A549 (cell line): ENCODE measurements around the gene NAV2.

ENCODE experiments used
- BHLHE40 ChIP-seq: IDR thresholded peaks from 2 replicates; pipeline ENCODE4 v1.6.1; 2012; ENCODE audit warnings: low read depth, low read length, inconsistent platforms
- EP300 ChIP-seq, 2 experiments: fragments of >200 bp; sonication (Bioruptor Twin); formaldehyde crosslinking; IDR thresholded peaks; 2 replicates in 1 of 2; 3 replicates in 1 of 2; pipeline ENCODE4 v1.6.1; 2016 to 2017
- JUN ChIP-seq, 2 experiments: fragments of >200 bp; sonication (Bioruptor Twin); formaldehyde crosslinking; IDR thresholded peaks; 2 replicates in 1 of 2; 3 replicates in 1 of 2; pipeline ENCODE4 v1.6.1; 2016 to 2017
- KDM1A ChIP-seq: fragments of 200-600 bp; sonication (generic); IDR thresholded peaks from 2 replicates; pipeline ENCODE4 v1.6.1; 2016; ENCODE audit warnings: low read depth, mild to moderate bottlenecking
- MAX ChIP-seq: IDR thresholded peaks from 2 replicates; pipeline ENCODE4 v1.6.1; 2012
- MYC ChIP-seq: IDR thresholded peaks from 2 replicates; pipeline ENCODE4 v1.6.1; 2012; ENCODE audit warnings: mild to moderate bottlenecking, inconsistent platforms, low read length, improper control_type of control experiment, borderline replicate concordance
- POLR2A ChIP-seq: IDR thresholded peaks from 2 replicates; pipeline ENCODE4 v1.6.1; 2012; ENCODE audit warnings: mild to moderate bottlenecking, low read length
- POLR2AphosphoS2 ChIP-seq: conservative IDR thresholded peaks from 2 replicates; pipeline ENCODE4 v1.6.1; 2012; ENCODE audit warnings: low read length, improper control_type of control experiment, inconsistent platforms
- TFCP2L1 ChIP-seq: fragments of 250-450 bp; sonication (Bioruptor Pico); IDR thresholded peaks from 2 replicates; pipeline ENCODE4 v1.5.0; 2021; ENCODE audit warnings: mild to moderate bottlenecking
- TP53 ChIP-seq: fragments of 250-450 bp; sonication (Bioruptor Pico); IDR thresholded peaks from 2 replicates; pipeline ENCODE4 v1.5.0; 2021; ENCODE audit warnings: mild to moderate bottlenecking, moderate library complexity
- TF ChIP-seq, protein P1 (sequence below): fragments of >200 bp; sonication (Bioruptor Twin); formaldehyde crosslinking; IDR thresholded peaks from 3 replicates; pipeline ENCODE4 v1.5.1; 2016

DNA sequence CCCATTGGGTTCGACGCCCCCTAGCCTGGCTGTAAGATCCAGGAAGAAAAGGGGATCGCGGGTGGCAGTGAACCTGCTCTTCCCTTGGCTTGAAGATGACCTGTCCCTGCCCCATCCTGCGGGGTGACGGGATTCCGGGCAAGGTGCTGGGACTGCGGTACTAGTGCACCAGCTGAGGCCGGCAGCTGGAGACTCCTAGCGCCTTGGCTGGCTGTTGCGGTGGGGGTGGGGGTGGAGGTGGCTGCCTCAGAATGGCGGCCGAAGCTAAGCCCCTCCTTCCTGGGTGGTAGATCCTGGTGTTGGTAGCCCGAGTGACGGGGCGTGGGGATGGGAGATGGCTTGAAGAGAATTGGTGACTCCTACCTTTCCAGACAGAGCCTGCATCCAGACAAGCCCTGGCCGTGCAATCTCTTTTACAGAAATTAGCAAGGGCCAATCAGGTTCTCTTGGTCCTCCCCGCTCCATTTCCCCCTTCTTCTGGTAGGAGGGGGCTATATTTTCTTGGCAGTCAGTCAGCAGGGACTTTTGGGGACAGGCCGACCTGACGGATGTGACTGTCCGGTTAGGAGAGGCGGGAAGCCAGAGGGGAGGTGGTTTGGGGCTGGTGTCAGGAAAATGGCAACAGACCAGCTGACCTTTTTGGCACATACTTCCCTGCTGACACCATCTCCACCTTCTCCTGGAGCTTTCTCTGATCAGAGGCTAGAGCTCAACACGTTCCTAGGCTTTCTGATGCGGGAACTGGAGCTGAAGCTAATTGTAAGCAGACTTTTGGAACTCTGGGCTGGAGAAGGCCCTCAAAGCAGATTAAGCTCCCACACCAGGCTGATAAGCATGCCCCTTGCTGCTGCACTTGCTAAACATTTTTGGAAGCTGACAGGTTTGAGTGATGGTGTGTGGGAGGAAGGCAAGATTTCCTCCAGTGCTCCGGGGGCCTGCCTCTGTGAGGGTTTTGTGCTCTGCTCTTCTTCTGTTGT, 2.0 kb downstream of the NAV2 start:
- TF ChIP-seq POLR2AphosphoS2: no peak
- TF ChIP-seq POLR2A: no peak
- TF ChIP-seq, protein P1, sequence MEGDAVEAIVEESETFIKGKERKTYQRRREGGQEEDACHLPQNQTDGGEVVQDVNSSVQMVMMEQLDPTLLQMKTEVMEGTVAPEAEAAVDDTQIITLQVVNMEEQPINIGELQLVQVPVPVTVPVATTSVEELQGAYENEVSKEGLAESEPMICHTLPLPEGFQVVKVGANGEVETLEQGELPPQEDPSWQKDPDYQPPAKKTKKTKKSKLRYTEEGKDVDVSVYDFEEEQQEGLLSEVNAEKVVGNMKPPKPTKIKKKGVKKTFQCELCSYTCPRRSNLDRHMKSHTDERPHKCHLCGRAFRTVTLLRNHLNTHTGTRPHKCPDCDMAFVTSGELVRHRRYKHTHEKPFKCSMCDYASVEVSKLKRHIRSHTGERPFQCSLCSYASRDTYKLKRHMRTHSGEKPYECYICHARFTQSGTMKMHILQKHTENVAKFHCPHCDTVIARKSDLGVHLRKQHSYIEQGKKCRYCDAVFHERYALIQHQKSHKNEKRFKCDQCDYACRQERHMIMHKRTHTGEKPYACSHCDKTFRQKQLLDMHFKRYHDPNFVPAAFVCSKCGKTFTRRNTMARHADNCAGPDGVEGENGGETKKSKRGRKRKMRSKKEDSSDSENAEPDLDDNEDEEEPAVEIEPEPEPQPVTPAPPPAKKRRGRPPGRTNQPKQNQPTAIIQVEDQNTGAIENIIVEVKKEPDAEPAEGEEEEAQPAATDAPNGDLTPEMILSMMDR: no peak
- TF ChIP-seq KDM1A: no peak
- no peak for TF ChIP-seq MYC
- TF ChIP-seq BHLHE40: no peak
- TF ChIP-seq TP53: no peak
- TF ChIP-seq MAX: no peak
- no peak for TF ChIP-seq JUN (IDR thresholded peaks at IDR 0.05)
- TF ChIP-seq TFCP2L1 (CRISPR knock-in tag): no peak
- no peak for TF ChIP-seq EP300 (IDR thresholded peaks at IDR 0.05)
